Choroid plexus epithelial cell (primary cell): ENCODE data around the gene NLRC3.

Experiments used
- DNase-seq: peaks from one replicate; pipeline ENCODE4 v3.0.0-alpha.2; 2010; ENCODE audit warnings: low read depth
- H3K4me3 ChIP-seq: 2 replicates; pipeline ENCODE4 v1.5.1; 2011; ENCODE audit warnings: low read depth, mild to moderate bottlenecking, control low read depth, low read length, moderate library complexity
- TF ChIP-seq, protein P1 (sequence below): conservative IDR thresholded peaks from 2 replicates; pipeline ENCODE4 v1.5.1; 2011; ENCODE audit warnings: low read depth, mild to moderate bottlenecking, control low read depth, inconsistent platforms, low read length, moderate library complexity

The NLRC3 gene

DNA sequence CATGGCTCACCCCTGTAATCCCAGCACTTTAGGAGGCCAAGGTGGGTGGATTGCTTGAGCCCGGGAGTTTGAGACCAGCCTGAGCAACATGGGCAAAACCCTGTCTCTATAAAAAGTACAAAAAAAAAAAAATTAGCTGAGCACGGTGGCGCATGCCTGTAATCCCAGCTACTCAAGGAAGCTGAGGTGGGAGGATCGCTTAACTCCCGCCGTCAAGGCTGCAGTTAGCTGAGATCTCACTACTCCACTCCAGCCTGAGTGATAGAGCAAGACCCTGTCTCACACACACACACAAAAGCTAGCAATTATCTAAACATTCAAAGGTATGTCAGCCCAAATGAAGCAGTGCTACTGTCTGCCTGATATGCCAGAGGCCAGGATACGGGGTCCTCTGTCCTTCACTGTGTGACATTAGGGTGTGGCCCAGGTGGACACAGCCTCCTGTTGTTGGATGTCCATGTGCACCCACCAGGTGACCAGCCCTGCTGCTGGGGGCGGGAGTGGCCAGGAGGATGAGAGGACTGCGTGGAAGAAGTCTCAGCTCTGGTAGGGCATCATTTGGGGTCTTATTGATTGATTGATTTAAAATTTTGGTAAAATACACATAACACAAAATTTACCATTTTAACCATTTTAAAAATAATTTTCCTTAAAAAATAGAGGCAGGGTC, 3.9 kb downstream of the NLRC3 start:
- TF ChIP-seq, protein P1, sequence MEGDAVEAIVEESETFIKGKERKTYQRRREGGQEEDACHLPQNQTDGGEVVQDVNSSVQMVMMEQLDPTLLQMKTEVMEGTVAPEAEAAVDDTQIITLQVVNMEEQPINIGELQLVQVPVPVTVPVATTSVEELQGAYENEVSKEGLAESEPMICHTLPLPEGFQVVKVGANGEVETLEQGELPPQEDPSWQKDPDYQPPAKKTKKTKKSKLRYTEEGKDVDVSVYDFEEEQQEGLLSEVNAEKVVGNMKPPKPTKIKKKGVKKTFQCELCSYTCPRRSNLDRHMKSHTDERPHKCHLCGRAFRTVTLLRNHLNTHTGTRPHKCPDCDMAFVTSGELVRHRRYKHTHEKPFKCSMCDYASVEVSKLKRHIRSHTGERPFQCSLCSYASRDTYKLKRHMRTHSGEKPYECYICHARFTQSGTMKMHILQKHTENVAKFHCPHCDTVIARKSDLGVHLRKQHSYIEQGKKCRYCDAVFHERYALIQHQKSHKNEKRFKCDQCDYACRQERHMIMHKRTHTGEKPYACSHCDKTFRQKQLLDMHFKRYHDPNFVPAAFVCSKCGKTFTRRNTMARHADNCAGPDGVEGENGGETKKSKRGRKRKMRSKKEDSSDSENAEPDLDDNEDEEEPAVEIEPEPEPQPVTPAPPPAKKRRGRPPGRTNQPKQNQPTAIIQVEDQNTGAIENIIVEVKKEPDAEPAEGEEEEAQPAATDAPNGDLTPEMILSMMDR: no peak
- H3K4me3 ChIP-seq: no peak overlapping the region
- DNase-seq: no peak

DNA sequence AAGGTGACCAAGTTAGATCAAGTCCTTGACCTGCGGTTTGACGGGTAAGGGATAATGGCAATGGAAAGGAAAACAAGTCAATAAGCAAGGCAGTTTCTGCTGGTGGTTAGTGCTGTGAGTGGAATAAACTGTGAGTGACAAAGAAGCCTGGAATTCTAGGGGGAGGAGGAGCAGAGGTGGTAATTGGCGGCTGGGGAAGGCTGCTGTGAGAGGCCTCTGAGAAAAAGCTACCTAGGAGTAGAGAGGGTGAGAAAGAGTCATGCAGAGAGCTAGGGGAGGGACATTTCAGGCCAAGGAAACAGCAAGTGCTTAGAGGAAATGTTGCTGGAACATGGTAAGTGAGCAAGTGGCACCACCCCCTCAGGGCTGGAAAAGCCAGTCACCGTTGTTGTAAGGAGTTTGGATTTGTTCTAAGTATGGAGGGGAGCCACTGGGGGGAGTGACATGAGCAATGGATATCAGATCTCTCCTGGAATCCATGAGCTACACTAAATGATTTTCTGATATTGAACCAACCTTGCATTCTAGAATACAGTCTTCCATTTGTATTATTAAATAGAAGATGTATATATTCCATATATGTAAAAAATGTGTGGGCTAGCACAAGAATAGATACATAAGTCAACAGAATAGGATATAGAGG, 6.7 kb downstream of the NLRC3 start:
- no peak for DNase-seq
- H3K4me3 ChIP-seq: no peak overlapping the region
- TF ChIP-seq, protein P1: no peak

DNA sequence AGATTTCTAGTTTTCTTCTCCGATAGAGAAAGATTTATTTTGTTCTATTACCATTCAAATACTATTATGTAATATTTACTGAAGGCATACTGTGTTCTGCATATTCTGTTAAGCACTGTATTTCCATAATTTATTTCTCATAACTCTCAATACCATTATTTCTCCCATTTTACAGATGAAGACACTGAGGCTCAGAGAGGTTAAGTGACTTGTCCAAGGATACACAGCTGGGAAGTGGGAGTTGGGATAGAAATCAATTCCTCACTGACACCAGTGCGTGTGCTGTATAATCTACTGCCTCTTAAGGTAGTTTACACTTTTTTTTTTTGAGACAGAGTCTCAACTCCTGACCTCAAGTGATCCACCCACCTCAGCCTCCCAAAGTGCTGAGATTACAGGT, 7.4 kb downstream of the NLRC3 start:
- no peak for DNase-seq
- TF ChIP-seq, protein P1: no peak

DNA sequence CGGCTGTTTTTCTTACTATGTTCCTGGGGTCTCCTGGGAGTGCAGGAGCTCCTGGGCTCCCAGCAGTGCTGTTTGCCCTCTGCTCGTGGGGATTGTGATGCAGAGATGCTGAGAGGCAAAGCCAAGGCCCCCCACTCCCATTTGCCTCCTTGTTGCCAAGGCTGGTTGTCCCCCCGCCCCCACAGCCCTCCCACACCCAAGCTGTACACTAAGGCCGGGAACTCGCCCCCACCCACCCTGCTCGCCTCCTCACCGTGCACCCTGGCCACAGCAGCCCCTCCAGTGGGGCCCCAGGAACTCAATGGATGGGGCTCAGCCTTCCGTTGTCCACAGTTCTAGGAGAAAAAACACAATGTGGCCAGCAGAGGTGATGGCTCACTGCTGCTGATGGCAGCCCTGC, 10.2 kb downstream of the NLRC3 start:
- DNase-seq: no peak
- H3K4me3 ChIP-seq: no peak overlapping the region
- TF ChIP-seq, protein P1: no peak

More for the DNA sequence above, 7.4 kb downstream of the NLRC3 start:
- H3K4me3 ChIP-seq: no peak overlapping the region

DNA sequence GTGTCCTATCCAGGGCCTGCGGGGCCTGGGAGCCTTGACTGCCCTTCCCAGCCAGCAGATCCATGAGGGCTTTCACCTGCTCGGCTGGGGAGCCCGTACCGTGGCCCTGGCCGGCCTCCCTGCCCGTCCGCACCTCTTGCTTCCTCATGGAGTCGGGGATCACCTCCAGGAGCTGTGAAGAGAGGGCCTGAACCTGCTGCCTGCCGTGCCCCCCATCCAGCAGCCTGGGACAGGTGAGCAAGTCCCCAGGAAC, 12.4 kb downstream of the NLRC3 start:
- TF ChIP-seq, protein P1: no peak
- H3K4me3 ChIP-seq: no peak overlapping the region
- DNase-seq: no peak

DNA sequence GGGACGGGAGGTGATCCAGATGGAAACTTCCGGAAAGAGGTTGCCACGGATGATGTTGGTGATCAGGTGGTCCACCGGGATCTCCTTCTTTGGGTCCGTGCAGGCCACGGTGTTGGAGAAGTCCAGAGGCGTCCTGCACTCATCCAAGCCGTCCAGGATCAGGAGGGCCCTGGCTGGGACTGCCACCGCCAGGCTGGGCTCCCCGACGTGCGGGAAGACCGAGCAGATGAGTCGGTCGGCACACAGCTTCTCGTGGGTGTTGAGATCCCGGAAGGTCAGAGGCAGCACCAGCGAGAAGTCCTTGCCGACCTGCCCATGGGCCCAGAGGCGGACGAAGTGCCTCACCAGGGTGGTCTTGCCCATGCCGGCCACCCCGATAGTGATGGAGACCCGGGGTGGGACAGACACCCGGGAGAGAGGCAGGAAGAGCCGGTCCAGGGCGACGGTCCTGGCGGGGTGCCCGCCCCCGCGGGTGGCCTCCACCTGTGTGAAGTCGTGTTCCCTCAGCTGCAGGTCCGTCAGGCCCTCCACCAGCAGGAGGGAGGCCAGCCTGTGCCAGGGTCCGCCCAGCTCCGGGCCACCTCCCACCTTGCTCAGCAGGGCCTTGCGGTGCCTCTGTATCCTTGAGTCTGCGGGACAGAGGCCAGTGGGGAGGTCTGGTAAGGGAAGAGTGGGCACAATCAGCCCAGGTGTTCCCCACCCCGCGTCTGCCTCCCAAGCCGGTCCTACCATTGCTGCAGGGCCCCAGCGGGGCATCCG, 12.9 kb downstream of the NLRC3 start:
- H3K4me3 ChIP-seq: no peak overlapping the region
- TF ChIP-seq, protein P1: no peak
- DNase-seq: no peak

DNA sequence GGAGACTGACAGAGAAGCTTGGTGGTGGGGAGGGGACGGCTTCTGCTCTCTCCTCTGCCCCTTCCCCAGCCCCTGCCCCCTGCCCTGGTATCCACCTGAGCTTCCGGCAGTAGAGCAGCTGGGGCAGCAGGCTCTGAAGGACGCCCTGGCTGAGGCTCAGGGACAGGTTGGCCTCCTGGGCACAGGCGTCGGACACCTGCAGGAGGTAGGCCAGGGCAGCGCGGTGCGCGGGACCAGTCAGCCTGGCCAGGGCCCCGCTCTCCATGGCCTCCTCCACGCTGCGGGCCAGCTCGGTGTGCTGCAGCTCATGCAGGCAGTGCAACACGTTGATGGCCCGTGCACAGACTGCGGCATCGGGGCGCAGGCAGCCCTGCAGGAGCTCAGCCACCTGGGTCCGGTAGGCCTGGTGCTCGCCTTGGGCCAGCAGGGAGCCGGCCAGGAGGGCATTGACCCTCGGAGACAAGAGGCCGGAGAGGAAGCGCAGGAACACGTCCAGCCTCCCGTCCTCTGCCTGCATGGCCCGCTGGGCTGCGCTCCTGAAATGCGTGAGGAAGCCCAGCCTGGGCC, 14.2 kb downstream of the NLRC3 start:
- no peak overlapping the region for H3K4me3 ChIP-seq
- no peak for DNase-seq
- TF ChIP-seq, protein P1: no peak
